Measurements from ENCODE around the gene STPG3.

DNA sequence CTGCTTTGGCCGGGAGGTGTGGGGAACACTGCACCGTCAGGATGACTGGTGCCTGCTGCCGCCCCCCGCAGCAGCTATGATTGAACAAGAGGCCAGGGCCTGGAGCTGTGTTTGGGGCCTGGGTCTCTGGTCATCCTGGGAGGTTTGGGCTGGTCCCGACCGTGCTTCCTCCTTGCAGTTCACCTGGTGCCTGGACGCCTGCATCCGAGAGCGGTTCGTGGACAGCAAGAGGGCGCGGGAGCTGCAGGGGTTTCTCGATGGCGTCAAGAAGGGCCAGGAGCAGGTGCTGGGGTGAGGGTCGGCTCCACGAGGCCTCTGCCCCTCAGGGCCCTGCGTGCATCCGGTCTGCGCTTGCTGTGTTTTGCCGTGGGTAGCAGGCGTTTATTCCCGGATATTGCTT, 13.0 kb downstream of the STPG3 start:
- TF ChIP-seq POLR2AphosphoS5 (IDR thresholded peaks at IDR 0.05; ENCODE audit: low read depth, low read length) (no peak), TAF1 (IDR thresholded peaks at IDR 0.05; ENCODE audit: borderline replicate concordance, insufficient read depth, low read length) (no peak)
- TF ChIP-seq, protein P1, sequence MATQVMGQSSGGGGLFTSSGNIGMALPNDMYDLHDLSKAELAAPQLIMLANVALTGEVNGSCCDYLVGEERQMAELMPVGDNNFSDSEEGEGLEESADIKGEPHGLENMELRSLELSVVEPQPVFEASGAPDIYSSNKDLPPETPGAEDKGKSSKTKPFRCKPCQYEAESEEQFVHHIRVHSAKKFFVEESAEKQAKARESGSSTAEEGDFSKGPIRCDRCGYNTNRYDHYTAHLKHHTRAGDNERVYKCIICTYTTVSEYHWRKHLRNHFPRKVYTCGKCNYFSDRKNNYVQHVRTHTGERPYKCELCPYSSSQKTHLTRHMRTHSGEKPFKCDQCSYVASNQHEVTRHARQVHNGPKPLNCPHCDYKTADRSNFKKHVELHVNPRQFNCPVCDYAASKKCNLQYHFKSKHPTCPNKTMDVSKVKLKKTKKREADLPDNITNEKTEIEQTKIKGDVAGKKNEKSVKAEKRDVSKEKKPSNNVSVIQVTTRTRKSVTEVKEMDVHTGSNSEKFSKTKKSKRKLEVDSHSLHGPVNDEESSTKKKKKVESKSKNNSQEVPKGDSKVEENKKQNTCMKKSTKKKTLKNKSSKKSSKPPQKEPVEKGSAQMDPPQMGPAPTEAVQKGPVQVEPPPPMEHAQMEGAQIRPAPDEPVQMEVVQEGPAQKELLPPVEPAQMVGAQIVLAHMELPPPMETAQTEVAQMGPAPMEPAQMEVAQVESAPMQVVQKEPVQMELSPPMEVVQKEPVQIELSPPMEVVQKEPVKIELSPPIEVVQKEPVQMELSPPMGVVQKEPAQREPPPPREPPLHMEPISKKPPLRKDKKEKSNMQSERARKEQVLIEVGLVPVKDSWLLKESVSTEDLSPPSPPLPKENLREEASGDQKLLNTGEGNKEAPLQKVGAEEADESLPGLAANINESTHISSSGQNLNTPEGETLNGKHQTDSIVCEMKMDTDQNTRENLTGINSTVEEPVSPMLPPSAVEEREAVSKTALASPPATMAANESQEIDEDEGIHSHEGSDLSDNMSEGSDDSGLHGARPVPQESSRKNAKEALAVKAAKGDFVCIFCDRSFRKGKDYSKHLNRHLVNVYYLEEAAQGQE (IDR thresholded peaks at IDR 0.05; ENCODE audit: insufficient read depth in 1 of 2, low read depth in 2 of 2, low read length in 2 of 2): no peak

Data from PFSK-1 (cell line).